NK-92 (cell line): ENCODE measurements around the gene PERCC1.
"Not testable (repeated sequence)": the region's sequence is repeated elsewhere in the genome, so short reads cannot be mapped to it uniquely, and the experiment has no call there.

Experiments
- DNase-seq: peaks from one replicate; lab custom pipeline; 2025; ENCODE audit not compliant: unreplicated experiment; lab: John Stamatoyannopoulos, UW

The PERCC1 gene

DNA sequence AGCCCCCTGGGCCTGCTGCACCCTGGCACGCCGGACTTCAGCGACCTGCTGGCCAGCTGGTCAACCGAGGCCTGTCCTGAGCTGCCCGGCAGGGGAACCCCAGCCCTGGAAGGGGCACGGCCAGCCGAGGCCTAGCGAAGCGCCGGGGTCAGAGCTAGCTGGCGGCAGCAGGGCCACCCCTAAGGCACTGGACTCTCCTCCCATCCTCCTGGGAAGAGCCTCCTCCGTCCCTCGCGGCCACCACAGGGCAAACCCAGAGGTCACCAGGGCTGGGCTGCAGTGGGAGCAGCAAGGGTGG is 2.3 kb downstream of the PERCC1 start:
- DNase-seq = no peak

DNA sequence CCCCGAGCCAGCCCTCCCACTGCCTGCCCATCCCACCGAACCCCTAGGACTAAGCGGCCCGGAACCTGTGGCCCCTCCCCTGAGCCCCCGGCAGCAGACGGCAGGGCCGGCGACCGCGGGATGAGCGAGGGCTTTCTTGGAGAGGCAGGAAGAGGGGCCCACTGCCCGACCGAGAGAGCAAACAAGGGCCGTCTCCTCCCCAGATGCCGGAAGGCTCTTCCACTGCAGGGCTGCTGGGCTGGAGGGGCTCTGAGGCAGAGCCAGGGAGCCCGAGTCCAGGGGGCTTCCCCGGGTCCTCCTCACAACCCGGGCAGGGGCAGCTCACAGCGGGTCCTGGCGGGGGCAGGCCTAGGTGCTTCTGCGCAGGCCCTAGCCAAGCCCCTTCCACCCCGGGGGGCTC is 2.9 kb downstream of the PERCC1 start:
- no peak for DNase-seq

DNA sequence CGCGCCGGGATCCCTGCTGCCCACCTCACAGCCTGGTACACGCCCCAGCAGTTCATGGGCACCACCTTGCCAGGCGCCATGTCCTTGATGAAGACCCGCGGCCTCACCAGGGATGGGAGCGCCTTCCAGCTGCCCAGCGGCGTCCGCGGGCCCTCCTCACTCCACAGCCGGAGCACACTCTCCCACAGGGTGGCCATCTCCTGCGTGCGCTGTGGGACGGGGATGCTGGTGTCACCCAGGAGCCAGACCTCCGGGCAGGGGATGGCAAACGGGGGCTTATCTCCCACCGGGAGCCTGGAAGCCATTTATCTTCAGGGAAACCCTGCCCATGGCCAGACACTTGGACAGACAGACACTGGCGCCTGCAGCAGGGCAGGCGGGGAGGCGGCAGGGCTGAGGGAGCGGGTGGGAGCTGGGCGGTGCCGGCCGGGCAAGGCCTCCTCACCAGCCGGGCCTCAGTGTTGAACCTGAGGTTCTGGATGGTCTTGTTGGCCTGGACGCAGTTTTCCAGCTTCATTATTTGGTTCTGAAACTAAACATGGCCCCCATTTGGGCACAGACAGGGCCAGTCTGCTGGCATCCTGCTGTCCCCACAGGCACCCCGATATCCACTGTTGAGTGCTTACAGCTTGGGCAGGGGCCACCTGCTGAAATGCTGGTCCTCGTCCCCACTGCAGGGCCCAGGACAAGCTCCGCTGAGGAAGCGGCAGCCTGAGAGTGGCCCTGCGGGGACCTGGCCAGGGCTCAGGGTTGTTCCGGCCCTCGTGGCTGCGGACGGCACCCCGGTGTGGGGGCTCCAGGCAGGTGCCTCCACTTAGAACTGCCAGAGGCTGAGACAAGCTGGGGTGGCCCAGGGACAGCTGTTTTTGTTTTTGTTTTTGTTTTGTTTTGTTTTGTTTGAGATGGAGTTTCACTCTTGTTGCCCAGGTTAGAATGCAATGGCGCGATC is 4.0 kb downstream of the PERCC1 start:
- no peak for DNase-seq

DNA sequence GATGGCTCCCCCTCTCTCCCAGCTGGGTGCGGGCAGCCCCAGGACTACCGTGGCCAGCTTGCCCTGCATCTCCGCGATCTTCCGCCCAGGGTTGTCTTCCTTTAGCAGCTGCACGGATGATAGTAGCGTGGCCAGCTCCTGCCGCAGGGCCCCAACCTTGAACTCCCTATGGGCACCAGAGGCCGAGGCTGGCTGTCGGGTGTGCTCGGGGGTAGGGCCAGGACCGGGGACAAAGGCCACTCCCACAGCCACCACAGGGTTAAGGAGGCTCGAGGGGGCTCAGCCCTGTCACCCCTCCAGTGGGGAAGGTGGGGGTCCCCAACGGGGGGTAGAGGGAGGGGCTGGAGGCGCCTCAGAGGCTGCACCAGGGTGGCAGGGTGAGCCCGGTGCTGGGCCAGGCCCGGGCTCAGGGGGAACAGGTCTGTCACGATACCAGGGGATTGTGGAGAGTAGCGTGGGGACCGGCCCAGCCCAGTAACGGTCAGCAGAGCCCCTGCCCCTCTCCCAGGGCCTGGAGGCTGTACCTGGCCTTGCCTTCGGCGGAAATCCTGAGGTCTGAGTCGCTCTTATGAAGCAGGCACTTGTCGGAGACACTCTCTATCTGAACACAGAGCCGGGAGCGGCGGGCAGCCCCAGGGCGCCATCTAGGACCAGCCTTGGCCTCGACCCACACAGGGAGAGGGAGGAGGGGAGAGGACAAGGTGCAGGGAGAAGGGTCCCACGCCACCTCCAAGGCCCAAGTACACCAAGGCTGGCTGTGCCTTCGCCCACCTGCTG is 5.2 kb downstream of the PERCC1 start:
- DNase-seq = no peak

DNA sequence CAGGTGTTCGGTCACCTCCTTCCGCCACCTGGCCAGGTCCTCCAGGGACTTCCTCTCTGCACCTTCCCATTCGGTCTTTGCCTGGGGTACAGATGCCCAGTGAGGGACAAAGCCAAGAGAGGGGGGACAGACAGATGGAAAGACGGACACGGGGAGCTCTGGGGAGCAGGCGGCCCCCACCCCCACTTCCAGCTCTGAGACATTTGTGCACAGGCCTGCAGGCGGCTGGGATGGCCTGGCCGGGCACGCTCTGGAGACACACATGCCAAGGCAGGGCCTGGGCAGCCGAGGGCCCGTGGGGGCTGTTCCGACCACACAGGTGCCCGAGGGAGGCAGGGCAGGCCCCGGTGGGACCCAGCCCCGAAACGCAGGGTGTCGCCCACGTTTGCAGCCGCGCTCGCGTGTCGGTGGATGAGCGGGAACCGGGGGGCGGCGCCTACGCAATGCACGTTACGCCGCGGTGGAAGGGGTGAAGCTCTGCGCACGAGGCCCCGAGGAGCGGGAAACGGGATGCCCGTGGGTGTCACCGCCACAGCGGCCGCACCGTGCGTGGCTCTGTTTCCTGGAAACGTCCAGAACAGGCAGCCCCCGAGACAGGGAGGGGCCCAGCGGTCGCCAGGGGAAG is 6.0 kb downstream of the PERCC1 start:
- no peak for DNase-seq

DNA sequence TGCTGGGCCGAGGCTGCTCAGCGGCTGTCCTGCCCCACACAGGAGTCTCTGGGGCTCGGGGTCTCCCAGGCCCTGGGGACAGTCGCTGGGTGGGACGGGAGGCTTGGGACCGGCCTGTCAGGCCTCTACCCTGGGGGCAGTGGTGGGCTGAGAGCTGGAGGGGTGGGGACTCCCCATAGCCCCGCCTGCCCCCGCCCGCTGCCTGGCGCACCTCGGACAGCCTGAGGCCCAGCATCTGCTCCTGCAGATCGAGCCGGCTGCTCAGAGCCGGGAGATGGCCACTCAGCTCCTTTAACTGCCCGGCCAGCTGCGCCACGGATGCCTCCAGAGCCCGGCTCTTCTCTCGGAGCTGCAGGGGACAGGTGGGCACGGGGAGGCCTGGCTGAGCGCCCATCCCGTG is 6.7 kb downstream of the PERCC1 start:
- no peak for DNase-seq

DNA sequence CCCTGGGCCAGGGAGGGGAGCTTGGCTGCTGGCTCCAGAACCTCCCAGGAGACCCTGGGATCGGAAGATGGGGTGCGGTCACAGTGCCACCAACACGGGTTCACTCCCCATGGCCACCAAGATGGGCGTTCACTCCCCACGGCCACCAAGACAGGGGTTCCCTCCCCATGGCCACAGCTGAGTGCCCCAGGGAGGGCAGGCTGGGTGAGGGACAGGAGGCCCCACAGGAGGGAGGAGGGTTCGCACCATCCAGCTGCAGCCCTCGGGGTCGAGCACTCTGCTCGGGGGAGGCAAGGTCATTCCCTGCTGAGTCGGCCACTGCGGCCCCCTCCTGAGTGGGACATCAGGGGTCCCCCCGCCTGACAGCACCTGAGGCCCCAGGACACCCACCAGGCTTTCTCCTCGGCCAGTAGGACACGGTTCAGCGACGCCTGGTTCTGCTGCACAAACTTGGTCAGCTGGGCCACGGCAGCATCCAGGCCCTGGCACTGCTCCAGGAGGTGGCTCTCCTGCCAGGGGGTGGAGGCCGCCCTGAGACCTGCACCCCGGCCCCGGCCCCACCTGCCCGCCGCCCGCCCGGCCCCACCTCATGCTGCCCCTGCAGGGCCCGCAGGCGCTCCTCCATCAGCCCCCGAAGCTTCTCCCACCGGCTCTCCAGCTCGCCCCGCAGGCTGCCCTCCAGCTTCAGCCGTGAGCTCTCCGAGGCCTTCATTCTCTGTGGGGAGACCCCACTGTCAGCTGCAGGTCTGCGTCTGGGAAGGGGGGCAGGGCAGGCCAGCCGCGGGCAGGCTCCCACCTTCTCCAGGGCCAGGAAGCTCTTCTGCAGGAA is 7.6 kb downstream of the PERCC1 start:
- no peak for DNase-seq

DNA sequence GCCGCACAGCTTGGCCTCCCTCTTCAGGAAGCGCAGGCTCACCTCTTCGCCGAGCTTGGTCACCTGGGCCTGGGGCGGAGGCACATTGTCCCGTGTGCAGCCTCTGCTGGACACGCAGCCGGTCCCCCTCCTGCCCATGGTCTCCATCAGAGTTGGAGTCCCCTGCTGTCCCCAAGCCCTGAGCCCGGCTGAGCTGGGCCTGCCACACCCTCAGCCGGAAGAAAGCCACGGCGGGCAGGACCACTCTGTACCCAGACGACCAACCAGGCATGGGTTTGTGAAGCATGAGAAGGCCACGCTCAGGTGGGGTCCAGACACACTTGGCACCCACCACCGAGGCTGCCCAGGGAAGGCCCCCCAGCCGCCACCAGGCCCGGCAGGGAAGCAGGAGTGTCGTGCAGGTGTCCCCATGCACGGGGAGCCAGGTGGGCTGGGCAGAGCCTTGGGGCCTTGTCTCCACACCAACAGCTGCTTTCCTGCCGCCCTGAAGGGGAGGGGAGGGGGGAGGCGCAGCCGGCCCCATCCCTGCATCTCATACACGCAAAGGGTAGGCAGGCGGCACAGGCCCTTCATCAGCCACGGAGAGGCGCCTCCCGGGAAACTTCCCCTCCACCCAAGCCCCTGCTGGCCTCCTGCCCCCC is 8.3 kb downstream of the PERCC1 start:
- no peak for DNase-seq

DNA sequence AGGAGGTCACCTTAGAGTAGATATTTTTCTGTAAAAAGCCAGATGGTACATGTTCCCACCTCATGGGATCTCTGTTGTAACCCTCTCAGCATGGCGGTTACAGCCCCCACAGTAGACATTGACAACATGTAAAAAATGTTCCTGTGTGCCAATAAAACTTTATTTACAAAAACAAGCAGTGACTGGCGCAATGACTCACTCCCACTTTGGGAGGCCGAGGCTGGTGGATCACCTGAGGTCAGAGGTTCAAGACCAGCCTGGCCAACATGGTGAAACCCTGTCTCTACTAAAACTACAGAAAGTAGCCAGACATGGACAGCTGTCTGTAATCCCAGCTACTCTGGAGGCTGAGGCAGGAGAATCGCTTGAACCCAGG is 8.8 kb downstream of the PERCC1 start:
- not testable (repeated sequence) for DNase-seq

DNA sequence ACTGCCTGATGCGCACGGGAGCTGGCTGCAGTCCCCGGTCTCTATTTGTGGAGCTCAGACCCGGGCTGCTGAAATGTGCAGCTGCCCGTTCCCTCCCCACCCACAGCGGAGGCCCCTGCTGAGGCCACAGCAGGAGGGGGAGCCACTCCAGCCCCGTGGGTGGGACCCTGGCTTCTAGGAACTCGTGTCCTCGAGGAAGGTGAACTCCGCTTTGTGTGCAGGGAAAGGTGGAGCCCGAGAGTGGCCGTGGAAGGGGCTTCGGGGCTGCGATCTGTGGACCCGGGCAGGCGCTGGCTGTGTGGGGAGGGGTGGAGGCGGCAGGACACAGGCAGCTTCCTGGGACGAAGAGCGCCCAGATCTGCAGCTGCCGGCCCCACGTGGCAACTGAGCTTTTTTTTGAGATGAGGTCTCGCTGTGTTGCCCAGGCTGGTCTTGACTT is 10.5 kb downstream of the PERCC1 start:
- DNase-seq = no peak

DNA sequence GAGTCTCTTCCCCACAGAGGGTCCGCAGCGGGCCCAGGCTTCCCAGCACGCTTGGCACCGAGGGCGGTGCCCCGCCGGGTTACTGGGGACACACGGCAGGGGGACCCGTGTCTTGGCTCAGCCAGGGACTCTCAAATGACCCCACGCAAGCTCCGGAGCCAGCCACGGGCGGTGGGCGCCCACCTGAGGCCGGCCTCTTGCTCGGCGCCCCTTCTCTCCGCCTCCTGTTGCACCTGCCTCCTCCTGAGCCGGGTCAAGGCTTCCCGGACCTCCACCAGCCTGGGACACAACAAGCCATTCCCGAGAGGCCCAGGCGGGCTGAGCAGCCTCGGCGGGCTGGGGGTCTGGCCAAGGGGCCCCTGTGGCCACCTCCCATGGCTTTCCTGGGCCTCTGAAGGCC is 11.8 kb downstream of the PERCC1 start:
- no peak for DNase-seq

DNA sequence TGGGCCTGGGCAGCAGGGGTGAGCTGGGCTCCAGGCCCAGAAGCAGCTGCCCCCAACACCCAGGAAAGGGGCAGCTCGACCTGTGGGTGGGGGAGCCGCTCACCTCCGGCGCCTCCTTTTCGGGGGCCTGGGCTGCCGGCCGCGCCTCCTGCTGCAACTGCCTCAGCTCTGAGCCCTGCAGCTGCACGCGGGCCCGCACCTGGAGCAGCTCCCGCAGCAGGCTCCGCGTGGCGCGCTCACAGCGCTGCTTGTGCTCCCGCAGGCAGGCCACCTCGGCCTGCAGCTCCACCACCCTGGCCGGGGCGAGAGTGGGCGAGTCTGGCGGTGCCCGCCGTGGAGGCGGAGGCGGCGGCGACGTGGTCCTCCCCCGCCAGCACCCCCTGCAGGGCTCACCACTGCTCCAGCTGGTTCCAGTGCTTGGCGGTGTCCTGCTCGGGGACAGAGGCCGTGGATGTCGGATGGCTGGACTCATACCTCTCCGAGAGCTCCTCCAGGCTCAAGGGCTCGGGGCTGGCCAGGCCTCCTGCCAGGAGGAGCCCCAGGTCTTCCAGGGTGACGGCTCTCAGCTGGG is 12.6 kb downstream of the PERCC1 start:
- DNase-seq = no peak

DNA sequence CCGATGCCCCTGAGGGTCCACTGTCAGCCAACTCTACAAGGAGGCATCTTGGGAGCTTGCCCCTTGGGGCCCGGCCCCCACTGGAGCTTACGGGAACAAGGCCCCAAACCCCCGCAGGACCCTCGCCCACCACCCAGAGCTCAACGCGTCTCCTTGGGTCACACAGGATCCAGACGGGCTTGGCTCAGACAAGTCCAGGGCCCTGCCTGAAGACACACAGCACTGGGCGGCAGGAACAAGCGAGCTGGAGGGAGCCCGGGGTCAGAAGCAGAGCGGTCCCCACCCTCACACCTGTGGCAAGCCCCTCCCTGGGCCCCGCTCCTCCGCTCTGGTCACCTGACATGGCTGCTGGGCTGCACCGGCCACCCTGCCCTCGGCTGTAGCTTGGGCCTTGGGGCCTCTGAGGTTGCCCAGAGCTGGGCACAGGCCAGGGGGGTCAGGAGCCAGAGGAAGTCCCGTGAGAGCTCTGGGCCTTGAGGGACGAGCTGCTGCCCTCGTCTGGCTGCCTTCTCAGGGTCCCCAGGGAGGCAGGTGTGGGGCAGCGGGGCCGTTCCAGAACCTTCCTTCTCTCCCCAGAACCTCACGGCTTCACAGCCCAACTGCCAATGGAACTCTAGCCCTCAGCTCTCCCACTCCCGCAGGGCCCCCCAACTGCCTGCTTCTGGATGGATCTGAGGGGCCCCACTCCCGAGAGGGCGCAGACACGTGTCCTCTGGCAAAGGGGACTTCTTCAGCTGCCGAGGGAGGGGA is 13.3 kb downstream of the PERCC1 start, which contains the start of gene CCDC154:
Gene CCDC154 (minus strand): TSS at position 577 of the 750 bp plus-strand sequence. CDS start 234 bp downstream, at position 343.
- DNase-seq = no peak

DNA sequence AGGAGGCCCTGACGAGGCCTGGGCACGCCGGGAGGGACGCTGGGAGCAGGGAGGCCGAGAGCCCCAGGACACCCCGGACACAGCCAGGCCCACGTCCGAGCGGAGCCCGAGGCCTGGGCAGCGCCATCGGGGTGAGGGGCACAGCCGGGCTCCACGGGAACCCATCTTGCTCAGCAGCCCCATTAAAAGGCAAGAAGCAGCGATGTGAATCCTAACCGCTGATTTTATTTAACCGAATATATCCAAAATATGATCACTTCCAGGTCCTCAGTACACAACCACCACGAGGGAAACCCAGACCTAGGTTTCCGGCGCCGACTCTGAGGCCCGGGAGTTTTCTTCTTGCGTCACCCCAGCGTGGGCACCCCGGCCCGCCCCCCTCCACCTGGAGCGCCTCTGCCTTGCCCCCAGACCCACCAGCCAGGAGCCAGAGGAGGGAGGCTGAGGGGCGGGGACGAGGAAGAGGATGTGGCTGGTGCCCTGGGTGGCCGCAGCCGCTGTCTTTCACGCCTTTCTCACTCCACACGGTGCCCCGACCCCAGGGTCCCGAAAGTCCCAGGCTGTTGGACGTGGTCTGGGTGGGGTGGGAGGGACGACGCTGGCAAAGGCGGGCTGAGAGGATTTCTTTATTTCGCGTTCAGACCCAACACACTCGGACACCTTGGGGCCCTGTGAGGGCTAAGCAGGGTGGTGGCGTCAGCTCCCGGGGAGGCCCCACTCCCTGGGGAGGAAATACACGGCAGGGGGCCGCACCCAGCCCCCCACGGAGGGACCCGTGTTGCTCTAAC is 14.0 kb downstream of the PERCC1 start:
- DNase-seq = no peak

DNA sequence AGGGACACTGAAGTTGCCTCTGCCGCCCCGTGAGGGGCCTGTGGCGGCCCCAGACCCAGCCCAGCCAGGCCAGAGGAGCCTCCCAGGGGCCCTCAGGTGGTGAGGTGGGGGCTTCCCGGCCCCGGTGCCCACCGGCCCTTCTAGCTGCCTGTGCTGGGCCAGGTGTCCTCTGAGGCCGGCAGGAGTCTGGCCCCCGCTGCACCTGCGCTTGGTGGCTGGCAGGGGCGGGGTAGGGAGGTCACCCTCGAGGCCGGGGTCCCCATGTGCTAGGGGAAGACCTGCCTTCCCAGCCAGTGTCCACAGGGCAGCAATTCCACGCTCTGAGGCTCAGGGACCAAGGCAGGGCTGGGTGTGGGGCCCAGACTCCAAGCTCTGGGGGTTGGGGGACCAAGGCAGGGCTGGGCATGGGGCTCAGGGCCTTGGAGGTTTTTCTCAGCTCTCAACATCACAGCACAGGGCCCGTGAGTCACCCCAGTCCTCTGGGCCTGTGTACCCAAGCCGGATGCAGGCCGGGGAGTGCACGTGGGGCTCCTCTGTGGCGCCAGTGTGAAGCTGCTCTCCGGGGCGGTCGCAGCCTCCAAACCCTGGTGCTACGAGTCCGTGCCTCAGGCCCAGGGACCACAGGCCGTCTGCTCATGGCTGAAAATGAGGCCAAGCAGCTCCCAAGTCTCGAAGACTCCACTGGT is 14.8 kb downstream of the PERCC1 start:
- no peak for DNase-seq

DNA sequence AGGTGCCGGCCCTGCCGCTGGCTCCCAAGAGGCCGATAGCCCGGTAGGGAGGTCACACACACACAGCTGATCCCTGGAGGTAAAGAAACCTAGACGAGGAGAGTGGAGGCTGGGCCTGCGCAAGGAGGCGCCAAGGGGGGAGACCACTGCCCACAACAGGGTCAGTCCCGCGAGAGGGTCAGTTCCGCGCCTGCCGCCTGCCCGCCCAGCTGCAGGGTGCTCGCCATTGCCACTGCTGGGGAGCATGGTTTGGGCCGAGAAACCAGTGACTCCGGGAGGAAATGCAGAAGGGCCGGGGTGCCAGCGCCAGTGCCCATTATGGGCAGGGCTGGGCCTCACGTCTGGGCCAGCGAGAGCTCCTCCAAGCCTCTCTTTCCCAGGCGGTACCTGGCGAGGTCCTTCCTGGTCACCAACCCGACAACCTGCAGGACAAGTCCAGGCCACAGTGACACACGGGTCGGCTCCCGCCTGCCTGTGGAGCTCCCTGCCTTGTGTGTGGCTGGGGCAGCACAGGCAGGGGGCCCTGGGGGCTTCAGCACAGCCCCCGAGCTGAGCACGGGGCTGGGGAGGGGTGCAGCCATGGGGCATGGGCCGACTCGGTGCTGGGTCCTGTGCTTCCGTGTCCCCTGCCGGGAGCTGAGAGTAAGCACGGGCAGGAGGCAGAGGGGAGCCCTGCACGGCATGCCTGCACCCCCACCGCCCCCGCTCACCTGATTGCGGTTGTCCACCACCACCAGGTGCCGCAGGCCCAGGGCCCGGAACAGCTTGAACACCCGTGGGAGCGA is 15.6 kb downstream of the PERCC1 start:
- DNase-seq = no peak

DNA sequence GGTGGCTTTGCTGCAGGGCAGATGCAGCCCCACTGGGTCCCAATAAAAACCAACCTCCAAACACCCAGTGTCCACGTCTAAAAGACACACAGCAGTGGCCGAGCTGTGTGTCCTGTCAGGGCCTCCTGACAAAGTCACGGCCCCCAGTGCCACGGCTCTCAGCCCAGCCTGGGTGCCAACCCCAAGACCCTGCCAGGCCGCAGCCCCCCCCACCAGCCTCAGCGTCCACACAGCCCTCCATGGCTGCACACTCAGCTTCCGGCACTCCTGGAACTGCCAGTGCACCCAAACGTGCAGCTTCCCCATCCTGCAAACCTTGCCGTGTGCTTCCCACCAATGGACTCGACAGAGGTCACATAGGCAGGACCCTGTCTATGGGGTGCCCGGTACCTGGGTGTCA is 17.1 kb downstream of the PERCC1 start:
- no peak for DNase-seq
